ENCODE measurements around the gene GTF2H2C.

DNA sequence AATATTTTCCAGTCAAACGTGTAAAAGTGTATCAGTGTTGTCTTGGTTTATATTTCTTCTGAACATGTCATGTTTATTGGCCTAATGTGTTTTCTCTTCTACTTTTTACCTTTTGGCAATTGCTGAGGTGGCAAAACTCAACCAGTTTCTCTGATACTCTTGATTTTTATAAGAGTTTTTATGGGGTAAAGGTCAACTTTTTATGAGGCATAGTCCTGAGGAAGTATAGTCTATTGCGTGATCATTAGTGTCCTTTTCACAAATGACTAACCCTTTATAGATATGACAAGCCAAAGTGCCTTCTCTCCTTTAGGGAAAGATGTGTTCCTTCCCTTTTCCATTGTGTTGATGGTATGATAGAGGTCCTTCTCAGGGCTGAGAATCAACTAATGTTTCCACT, 34.5 kb upstream of the GTF2H2C start:
- TF ChIP-seq, protein P1, sequence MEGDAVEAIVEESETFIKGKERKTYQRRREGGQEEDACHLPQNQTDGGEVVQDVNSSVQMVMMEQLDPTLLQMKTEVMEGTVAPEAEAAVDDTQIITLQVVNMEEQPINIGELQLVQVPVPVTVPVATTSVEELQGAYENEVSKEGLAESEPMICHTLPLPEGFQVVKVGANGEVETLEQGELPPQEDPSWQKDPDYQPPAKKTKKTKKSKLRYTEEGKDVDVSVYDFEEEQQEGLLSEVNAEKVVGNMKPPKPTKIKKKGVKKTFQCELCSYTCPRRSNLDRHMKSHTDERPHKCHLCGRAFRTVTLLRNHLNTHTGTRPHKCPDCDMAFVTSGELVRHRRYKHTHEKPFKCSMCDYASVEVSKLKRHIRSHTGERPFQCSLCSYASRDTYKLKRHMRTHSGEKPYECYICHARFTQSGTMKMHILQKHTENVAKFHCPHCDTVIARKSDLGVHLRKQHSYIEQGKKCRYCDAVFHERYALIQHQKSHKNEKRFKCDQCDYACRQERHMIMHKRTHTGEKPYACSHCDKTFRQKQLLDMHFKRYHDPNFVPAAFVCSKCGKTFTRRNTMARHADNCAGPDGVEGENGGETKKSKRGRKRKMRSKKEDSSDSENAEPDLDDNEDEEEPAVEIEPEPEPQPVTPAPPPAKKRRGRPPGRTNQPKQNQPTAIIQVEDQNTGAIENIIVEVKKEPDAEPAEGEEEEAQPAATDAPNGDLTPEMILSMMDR (IDR thresholded peaks at IDR 0.05; ENCODE audit: low read depth, low read length, poor library complexity, severe bottlenecking): no peak
- no peak for TF ChIP-seq EZH2phosphoT487 (IDR thresholded peaks at IDR 0.05; ENCODE audit: borderline replicate concordance, low read length)
